Subcutaneous adipose tissue (tissue), 4 donors: ENCODE results near the gene SIX6. TPM values are rescaled to one million over a fixed set of nuclear protein-coding genes. Genes with fewer than 3 reads are reported as not detected.

Source experiments
- total RNA-seq, 4 donors: library from RNA; depleted of rRNA; stranded (reverse); fragments of >200 nt; gene quantifications; one replicate each; pipeline ENCODE4 v1.1.0, GENCODE V29; 2016
- TF ChIP-seq, protein P1 (sequence below): fragments of 450-650 bp; IDR thresholded peaks from one replicate; pipeline ENCODE4 v1.5.1; 2016; ENCODE audit warnings: low read depth, mild to moderate bottlenecking, control low read depth, antibody characterized with exemption, moderate library complexity

SIX6 gene
- total RNA-seq, 4 donors from 2014 or later = not detected

DNA sequence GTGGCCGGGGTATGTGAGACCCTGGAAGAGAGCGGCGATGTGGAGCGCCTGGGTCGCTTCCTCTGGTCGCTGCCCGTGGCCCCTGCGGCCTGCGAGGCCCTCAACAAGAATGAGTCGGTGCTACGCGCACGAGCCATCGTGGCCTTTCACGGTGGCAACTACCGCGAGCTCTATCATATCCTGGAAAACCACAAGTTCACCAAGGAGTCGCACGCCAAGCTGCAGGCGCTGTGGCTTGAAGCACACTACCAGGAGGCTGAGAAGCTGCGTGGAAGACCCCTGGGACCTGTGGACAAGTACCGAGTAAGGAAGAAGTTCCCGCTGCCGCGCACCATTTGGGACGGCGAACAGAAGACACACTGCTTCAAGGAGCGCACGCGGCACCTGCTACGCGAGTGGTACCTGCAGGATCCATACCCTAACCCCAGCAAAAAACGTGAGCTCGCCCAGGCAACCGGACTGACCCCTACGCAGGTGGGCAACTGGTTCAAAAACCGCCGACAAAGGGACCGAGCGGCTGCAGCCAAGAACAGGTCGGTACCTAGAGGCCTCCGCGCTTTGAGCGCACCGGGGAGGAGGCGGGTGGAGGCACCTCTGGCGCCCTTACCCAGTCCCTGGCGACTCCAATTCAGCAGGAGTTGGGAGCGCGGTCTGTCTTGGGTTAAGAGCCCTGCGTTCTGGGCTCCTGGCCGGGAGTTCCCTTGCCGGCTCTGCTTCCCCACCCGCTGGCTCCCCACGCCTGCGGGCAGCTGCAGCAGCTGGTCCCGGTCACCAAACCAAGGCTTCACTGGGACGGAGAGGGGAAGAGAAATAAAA lies 700 bp downstream of the SIX6 start:
- TF ChIP-seq, protein P1, sequence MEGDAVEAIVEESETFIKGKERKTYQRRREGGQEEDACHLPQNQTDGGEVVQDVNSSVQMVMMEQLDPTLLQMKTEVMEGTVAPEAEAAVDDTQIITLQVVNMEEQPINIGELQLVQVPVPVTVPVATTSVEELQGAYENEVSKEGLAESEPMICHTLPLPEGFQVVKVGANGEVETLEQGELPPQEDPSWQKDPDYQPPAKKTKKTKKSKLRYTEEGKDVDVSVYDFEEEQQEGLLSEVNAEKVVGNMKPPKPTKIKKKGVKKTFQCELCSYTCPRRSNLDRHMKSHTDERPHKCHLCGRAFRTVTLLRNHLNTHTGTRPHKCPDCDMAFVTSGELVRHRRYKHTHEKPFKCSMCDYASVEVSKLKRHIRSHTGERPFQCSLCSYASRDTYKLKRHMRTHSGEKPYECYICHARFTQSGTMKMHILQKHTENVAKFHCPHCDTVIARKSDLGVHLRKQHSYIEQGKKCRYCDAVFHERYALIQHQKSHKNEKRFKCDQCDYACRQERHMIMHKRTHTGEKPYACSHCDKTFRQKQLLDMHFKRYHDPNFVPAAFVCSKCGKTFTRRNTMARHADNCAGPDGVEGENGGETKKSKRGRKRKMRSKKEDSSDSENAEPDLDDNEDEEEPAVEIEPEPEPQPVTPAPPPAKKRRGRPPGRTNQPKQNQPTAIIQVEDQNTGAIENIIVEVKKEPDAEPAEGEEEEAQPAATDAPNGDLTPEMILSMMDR = no peak

DNA sequence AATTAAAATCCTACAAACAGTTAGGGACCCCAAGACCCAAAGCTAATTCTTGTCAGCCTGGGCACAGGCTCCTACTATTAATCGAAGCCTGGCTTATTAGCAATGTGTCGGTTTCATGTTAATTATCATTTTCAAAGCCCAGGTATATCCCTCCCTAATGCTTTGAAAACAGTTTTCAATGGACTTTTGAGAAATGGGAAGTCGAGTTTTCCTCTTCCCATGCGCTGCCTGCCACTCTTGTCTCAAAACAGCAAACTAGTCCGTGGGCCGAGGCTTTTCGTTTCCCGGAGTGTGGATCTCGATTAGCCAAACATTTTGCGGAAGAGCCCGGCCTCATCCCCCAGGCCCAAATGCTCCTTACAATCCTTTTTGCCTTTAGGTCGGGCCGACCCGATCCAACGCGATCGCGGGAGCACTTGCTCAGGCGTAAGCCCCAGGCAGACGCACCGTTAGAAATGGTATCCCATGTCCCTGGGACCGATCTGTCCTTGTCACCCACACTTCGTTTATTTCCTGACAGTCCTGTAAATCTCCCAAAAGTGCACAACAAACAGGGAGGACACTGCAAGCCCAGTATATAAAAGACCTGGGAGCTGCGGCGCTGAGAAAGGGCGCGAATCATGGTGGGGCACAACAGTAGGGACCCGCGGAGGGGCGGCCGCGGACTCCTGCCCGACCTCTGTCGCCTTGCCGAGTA lies 1.5 kb downstream of the SIX6 start:
- TF ChIP-seq, protein P1 = no peak

GRCh38 chr14:60510951-60511599 lies 2.1 kb downstream of the SIX6 start:
- TF ChIP-seq, protein P1 = no peak

- TF ChIP-seq, protein P1 = no peak
These were observed 3.2 kb downstream of the SIX6 start for GRCh38 chr14:60512126-60512525.

DNA sequence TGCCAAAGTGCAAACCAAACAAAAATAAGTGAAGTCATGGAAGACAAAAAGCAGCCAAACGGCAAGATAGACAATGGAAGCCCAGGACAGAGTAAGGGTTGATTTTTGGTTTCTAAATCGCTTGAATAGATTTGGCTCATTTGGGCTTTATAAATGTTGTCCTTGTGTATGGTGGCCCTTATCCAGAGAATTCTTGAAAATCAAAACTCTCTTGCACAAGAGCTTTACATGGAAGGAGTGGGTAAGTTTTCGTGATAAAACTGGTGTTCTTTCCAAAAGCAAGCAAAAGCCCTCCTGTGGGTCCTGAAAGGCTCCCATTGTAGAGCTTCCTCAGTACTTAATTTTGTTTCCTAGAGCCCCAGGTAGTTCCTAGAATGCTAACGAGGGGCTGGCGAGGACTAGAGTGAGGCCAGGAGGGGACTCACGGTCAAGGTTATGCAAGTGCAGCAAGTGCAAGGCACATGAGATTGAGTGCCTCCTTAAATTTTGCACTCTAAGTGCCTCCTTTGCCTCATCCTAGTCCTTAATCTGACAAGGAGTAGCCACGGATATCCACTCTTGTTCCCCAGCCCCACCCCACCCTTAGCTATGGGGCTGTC lies 4.1 kb downstream of the SIX6 start:
- TF ChIP-seq, protein P1 = no peak

DNA sequence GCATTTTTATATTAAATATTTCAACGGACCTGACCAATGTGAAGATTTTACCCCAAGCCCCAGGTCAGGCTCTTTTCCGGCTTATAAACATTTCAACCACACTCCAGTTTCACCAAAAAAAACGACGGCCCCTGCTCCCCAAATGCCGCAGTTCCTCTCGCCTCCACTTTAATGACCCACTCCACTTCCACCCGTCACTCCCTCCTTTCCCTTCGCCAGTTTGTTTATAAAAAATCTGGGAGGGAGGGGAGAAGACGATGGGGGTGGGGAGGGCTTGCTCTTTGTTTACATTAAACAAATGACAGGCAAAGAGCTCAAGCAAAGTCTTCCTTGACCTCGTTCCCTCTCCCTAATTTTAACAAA lies 5.4 kb downstream of the SIX6 start:
- TF ChIP-seq, protein P1 = no peak
